HL-60 (cell line): Measurements from ENCODE around the gene FNDC1.

Experiments
- CTCF ChIP-seq: IDR thresholded peaks from one replicate; pipeline ENCODE4 v1.5.1; 2011; ENCODE audit warnings: low read length, control low read depth, inconsistent platforms; ENCODE audit not compliant: insufficient read depth
- POLR2AphosphoS5 ChIP-seq: IDR thresholded peaks from 2 replicates; pipeline ENCODE4 v1.6.1; 2012; ENCODE audit warnings: low read depth
- REST ChIP-seq: IDR thresholded peaks from 2 replicates; pipeline ENCODE4 v1.6.1; 2012; ENCODE audit warnings: low read depth; ENCODE audit not compliant: insufficient replicate concordance
- SPI1 ChIP-seq: IDR thresholded peaks from 2 replicates; pipeline ENCODE4 v1.6.1; 2012; ENCODE audit warnings: low read depth, mild to moderate bottlenecking, borderline replicate concordance

- TF ChIP-seq CTCF (no peak), REST (no peak), POLR2AphosphoS5 (no peak), SPI1 (no peak)
Measured at GRCh38 chr6:159213405-159213804, 44.2 kb downstream of the FNDC1 start.
